ENCODE results near the gene EFCAB5. TPM values are rescaled to one million over a fixed set of nuclear protein-coding genes. Genes with fewer than 3 reads are reported as not detected.

The EFCAB5 gene
- total RNA-seq, 2 experiments from 2014 or later, result 0.54 to 0.81 TPM

DNA sequence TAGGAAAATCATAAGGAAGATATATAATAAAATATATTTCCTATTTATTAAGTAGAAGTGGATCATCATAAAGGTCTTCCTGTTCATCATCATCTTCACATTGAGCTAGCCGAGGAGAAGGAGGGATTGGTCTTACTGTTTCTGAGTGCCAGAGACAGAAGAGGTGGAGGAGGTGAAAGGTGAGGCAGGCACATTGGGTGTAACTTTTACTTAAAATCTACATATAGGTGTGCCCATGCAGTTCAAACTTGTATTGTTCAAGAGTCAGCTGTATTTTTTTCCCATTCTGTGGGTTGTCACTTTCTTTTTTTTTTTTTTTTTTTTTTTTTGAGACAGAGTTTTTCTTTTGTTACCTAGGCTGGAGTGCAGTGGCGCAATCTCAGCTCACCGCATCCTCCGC is 210.0 kb downstream of the EFCAB5 start:
- CTCF ChIA-PET, result interaction anchor here (1.2 kb wide), 1 partner anchor 58 kb away, joined by 3 read pairs; no protein-coding TSS in a partner anchor
- Mint-ChIP-seq H3K27me3 (no peaks in the 10 kb centered on the region), H3K4me1 (ENCODE audit: low read depth) (peaks cover 18% of the 10 kb centered on the region), H3K36me3 (ENCODE audit: low read depth) (peaks cover 29% of the 10 kb centered on the region), H3K4me3 (no peak overlapping the region), H3K27ac (no peak overlapping the region), H3K9me3 (no peaks in the 10 kb centered on the region)
- POLR2A ChIA-PET, result interaction anchor here (0.5 kb wide), 1 partner anchor 21 kb away, joined by 3 read pairs; no protein-coding TSS in a partner anchor
- ATAC-seq (no peak), DNase-seq (no peak)
- TF ChIP-seq, protein P1, sequence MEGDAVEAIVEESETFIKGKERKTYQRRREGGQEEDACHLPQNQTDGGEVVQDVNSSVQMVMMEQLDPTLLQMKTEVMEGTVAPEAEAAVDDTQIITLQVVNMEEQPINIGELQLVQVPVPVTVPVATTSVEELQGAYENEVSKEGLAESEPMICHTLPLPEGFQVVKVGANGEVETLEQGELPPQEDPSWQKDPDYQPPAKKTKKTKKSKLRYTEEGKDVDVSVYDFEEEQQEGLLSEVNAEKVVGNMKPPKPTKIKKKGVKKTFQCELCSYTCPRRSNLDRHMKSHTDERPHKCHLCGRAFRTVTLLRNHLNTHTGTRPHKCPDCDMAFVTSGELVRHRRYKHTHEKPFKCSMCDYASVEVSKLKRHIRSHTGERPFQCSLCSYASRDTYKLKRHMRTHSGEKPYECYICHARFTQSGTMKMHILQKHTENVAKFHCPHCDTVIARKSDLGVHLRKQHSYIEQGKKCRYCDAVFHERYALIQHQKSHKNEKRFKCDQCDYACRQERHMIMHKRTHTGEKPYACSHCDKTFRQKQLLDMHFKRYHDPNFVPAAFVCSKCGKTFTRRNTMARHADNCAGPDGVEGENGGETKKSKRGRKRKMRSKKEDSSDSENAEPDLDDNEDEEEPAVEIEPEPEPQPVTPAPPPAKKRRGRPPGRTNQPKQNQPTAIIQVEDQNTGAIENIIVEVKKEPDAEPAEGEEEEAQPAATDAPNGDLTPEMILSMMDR (IDR thresholded peaks at IDR 0.05), result no peak
- intact Hi-C loops (cut with micrococcal nuclease), result no loop called here

DNA sequence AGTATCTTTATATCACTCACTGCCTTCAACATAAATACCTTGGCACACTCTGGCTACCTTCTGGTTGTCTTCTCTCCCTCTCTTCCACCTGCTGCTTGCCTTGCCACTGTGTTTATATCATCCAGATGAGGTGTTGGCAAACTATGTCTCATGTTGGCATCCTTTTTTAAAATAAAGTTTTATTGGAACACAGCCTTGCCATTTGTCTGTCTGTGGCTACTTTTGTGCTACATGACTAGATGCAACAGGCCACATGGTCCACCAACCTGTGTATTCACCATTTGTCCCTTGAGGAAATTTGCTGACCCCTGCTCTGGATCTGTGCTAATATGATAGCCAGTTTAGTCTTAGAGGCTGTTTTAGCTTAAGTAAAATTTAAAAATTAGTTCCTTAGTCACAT is 212.0 kb downstream of the EFCAB5 start:
- Mint-ChIP-seq H3K36me3 (ENCODE audit: low read depth) (peaks cover 40% of the 10 kb centered on the region), H3K27ac (no peak overlapping the region), H3K4me3 (no peak overlapping the region), H3K27me3 (no peaks in the 10 kb centered on the region), H3K4me1 (ENCODE audit: low read depth) (peaks cover 21% of the 10 kb centered on the region), H3K9me3 (no peaks in the 10 kb centered on the region)
- ATAC-seq (no peak), DNase-seq (no peak)
- TF ChIP-seq, protein P1 (IDR thresholded peaks at IDR 0.05), result no peak
- intact Hi-C loops (cut with micrococcal nuclease), result no loop called here
- ChIA-PET POLR2A (no interaction called here), CTCF (interaction anchor here (0.9 kb wide), 1 partner anchor 28 kb away, joined by 3 read pairs; no protein-coding TSS in a partner anchor)

DNA sequence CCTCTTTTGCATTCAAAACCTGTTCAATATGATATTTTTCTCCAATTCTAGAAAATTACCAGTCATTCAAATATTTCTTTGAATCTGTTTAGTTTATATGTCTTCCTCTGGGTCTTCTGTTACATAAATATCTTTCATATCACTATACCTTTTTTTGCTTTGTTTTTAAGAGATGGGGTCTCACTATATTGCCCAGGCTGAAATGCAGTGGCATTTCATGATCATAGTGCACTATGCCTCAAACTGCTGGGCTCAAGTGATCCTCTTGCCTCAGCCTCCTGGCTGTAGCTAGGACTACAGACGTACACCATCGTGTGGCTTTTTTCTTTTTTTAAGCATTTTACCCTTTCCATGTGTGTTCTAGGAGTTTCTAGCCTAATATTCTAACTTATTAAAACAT is 214.0 kb downstream of the EFCAB5 start:
- H3K27ac Mint-ChIP-seq, result no peak overlapping the region
- H3K36me3 Mint-ChIP-seq (ENCODE audit: low read depth), result peaks cover 53% of the 10 kb centered on the region
- no peak for DNase-seq
- peaks cover 8% of the 10 kb centered on the region for H3K9me3 Mint-ChIP-seq
- no peaks in the 10 kb centered on the region for H3K27me3 Mint-ChIP-seq
- ATAC-seq, result no peak
- TF ChIP-seq, protein P1 (IDR thresholded peaks at IDR 0.05), result no peak
- peaks cover 26% of the 10 kb centered on the region for H3K4me1 Mint-ChIP-seq (ENCODE audit: low read depth)
- POLR2A ChIA-PET, result no interaction called here
- intact Hi-C loops (cut with micrococcal nuclease), result no loop called here
- CTCF ChIA-PET, result no interaction called here
- no peak overlapping the region for H3K4me3 Mint-ChIP-seq

Small RNA genes lying within 50 kb of the gene (microRNA-seq; reads per million reads assigned to microRNA genes)
- gene MIR423 (ENCODE audit: borderline microRNAs expressed, borderline replicate concordance), result not detected

Other genes starting within 250 kb of the EFCAB5 start
- 10 to 100 TPM; 37.5 to 43.5 TPM for gene SSH2, start 11.4 kb upstream of the EFCAB5 start, total RNA-seq
- gene NSRP1, start 175.2 kb downstream of the EFCAB5 start, total RNA-seq, result 10 to 100 TPM; 24.3 to 28.4 TPM

Data from activated CD8-positive, alpha-beta T cell treated with anti-CD3 and anti-CD28 coated beads for 36 hours (primary cell).